GM19025 (cell line): ENCODE measurements around the gene PSMB7.

Source experiments
- ATAC-seq: cut with Tn5 transposase; IDR thresholded peaks from one replicate; pipeline ENCODE4 v1.9.1; 2021; ENCODE audit warnings: mild to moderate bottlenecking, low read depth, moderate library complexity; ENCODE audit not compliant: unreplicated experiment

Gene PSMB7

GRCh38 chr9:124332361-124333202 is 82.7 kb downstream of the PSMB7 start:
- no peak for ATAC-seq

DNA sequence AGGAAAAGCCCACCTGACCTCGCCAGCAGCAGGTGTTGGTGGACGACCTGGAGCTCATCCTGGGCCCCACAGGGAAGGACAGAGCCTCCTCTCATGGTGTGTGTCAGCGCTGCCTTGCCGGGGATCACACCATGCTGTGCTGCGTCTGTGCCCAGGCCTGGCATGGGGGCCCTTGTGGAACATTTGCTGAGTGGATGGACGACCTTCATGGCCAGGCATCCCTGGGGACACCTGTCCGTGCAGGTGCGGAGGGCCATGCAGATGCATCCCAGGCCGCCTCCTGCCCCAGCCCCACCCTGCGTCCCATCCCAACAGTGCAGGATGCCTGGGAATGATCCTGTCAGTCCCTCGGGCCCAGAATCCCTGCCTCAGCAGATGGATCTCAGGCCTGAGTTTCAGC is 83.7 kb downstream of the PSMB7 start:
- no peak for ATAC-seq

GRCh38 chr9:124330011-124330697 is 85.1 kb downstream of the PSMB7 start:
- ATAC-seq = no peak

GRCh38 chr9:124329206-124329792 is 85.9 kb downstream of the PSMB7 start:
- ATAC-seq = no peak

DNA sequence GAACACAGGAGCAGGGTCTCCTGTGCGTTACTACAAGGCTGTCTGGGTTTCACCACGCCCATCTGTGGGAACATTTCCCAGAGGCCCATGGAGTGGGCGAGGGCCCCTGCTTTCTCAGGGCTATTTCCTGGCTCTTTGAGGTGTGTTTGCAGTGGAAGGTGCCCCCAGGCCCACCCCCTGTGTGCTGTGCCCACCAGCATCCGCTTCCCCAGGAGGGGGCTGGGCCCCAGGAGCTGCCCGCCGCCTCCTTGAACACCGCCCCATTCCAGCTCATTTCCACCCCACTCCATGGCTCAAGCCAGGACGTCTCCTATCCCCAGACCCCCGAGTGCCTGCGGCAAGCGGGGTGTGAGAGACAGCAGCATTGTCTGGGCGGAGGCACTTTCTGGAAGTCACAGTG is 87.0 kb downstream of the PSMB7 start:
- ATAC-seq = no peak

GRCh38 chr9:124327491-124327890 is 87.8 kb downstream of the PSMB7 start:
- no peak for ATAC-seq

DNA sequence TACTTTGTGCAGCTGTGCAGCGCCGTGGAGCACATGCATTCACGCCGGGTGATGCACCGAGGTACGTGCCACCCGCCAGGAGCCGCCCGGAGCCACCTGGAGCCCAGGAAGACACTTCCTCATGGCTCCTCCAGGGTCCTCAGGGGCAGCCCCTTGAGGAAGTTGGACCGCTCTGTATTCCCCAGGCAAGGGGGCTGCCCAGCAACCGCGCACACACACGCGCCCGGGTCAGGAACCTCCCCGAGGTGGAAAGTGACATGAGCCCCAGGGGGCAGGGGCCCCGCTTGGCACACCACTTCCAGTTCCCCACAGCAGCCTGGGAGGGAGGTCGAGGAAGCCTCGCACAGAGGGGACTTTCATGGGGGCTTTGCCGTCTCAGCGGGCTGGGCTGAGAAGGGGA is 88.9 kb downstream of the PSMB7 start:
- ATAC-seq = no peak

GRCh38 chr9:124325816-124326215 is 89.4 kb downstream of the PSMB7 start:
- ATAC-seq = no peak

GRCh38 chr9:124323904-124324303 is 91.3 kb downstream of the PSMB7 start:
- ATAC-seq = no peak

- ATAC-seq = no peak
Observed at GRCh38 chr9:124322618-124323432, 92.4 kb downstream of the PSMB7 start.

GRCh38 chr9:124321935-124322334 is 93.3 kb downstream of the PSMB7 start:
- no peak for ATAC-seq

DNA sequence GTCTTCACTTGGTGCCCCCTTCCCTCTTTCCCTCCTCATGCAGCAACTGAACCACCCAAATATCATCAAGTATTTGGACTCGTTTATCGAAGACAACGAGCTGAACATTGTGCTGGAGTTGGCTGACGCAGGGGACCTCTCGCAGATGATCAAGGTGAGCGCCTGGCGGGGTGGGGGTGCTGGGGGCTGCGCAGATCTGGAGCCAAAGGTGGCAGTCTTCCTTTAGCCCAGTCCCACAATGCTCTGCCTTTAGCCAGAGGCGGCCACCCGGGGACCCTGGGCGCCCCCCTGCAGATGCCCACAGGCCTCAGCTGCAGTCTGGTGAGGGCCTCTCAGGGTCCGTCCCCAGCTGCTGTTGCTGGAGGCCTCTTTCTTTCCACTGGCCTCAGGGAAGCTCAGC is 93.8 kb downstream of the PSMB7 start:
- no peak for ATAC-seq

DNA sequence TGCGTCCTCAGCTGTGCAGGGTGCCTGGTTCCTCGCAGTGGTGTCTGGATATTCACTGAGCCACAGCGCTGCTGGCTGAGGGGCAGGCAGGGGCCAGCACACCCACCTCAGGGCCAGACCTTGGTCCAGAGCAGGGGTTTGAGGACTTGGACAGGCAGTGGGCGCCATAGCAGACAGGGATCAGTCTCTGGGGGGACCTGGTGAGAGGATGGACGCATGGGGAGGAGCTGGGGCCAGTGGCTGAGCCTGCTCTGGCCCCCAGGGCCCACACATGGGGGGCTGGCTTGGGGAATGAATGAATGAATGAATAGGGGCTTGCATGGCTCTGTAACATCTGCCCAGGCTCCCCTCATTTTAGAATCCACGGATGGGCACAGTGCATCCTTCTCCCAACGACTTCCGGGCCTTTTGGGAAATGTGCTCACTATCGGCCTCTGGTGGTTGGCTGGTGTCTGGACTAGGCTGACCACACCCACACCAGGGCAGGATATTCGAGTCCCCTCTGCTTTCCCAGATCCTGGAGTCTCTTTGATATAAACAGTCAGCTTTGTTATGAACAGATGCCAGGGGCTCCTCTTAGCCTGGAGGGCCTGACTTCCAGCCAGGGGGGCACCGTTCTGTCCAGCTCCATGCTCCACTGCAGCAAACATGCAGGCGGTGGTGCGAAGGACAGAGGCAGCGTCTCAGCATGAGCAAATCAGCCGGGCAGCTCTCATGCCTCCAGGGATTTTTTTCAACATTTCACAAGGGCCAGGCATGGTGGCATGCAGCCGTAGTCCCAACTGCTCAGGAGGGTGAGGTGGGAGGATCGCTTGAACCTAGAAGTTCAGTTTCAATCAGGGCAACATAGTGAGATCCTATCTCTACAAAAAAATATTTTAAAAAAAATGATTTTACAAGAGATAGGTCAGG is 94.9 kb downstream of the PSMB7 start:
- no peak for ATAC-seq

DNA sequence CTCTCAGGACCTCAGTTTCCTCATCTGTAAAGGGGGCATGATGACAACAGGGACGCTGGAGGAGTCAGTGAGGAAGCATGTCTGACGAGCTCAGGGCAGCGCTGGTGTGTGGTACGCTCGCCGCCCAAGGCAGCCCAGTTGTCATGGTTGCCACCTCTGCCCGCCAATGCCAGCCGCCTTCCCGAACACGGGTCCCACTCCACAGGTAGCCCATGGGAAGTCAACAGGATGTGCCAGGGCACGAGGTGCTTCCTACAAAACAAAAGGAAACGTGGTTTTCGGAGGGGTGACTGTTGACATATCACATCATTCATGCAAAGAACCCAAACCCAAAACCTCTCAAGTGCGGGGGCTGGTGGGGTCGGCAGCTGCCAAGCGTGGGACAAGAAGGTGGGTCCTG is 99.4 kb downstream of the PSMB7 start:
- no peak for ATAC-seq

DNA sequence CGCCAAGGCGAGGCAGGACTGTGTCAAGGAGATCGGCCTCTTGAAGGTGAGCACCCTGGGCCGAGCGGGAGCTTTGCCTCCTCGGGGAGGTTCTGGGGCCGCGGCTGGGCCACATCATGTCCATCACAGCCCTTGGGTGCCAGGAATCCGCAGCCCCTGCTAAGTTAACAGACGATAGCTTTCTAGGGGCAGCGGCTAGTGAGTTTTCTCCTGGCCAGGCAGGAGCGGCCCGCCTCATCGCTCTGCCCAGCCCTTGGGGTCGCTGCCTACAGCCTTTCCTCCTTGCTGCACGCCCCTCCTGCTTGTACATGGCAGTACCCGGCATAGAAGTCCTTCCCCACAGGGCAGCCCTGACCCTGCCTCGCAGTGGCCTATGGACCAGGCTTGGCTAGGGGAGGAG is 101.3 kb downstream of the PSMB7 start:
- ATAC-seq = no peak

DNA sequence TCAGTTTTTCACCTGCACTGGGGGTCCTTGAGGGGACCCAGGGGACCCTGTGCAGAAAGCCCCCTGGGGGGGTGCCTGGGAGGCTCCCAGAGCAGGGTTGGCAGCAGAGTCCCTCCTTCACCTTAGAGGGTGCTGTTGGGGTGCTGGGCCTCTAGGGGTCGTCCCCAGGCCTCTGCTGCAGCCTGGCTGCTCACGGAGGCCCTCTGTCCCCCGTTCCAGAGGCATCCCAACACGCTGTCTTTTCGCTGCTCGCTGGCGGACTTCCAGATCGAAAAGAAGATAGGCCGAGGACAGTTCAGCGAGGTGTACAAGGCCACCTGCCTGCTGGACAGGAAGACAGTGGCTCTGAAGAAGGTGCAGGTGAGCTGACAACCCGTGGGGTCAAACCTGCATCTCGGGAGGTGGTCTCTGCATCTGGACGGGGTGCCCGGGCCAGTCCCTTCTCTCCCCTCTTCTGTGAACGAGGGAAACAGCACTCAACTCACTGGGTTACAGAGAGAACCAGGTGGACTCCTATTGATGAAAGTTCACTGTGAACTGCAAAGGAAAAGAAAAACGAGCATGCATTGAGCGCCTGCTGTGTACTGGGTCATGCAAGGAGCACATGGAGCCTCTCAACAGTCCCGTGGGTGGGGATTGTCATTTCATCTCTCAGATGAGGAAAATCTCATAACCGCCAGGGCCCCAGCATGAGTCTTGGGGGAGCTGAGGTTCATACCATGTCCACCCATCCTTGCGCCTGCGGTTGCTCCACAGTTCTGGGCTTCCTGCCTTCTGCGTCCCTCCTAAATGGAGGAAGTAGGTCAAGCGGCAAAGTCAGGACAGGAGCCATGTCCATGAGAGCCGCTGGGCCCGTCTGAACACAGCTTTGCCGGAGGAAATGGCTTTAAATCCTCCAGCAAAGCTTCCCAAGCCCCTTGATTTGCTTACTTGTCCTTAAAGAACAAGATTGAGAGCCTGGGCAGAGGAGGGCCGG is 102.7 kb downstream of the PSMB7 start:
- ATAC-seq = no peak

- ATAC-seq = no peak
Observed at GRCh38 chr9:124311283-124311682, 104.0 kb downstream of the PSMB7 start.

- no peak for ATAC-seq
Observed at GRCh38 chr9:124309667-124310084, 105.6 kb downstream of the PSMB7 start.
